GM12873 (cell line): ENCODE results near the gene GFY.
A peak's percentile ranks its signal among the peaks of the same experiment; 100 is the strongest.

ENCODE experiments used
- TF ChIP-seq, protein P1 (sequence below): IDR thresholded peaks from 2 replicates; pipeline ENCODE4 v1.5.1; 2012; ENCODE audit warnings: low read depth, mild to moderate bottlenecking, moderate library complexity, low read length, control low read depth; ENCODE audit not compliant: insufficient read depth; ENCODE audit errors: missing control alignments

GFY gene

DNA sequence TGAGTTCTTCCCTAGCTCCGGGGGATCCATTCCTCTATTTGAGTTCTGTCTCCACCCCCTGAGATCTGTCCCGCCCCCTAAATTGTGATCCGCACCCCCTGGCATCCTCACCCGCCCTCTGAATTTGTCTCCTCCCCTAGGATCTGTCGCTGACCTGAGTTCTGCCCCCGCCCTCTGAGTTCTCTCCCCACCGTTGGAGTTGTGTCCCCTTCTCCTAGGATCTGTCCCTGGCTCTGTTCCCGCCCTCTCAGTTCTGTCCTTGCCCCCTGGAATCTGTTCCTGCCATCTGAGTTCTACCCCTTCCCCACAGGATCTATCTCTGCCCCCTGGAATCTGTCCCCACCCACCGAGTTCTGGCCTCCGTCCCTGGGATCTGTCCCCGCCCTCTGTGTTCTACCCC lies 17.2 kb downstream of the GFY start:
- TF ChIP-seq, protein P1, sequence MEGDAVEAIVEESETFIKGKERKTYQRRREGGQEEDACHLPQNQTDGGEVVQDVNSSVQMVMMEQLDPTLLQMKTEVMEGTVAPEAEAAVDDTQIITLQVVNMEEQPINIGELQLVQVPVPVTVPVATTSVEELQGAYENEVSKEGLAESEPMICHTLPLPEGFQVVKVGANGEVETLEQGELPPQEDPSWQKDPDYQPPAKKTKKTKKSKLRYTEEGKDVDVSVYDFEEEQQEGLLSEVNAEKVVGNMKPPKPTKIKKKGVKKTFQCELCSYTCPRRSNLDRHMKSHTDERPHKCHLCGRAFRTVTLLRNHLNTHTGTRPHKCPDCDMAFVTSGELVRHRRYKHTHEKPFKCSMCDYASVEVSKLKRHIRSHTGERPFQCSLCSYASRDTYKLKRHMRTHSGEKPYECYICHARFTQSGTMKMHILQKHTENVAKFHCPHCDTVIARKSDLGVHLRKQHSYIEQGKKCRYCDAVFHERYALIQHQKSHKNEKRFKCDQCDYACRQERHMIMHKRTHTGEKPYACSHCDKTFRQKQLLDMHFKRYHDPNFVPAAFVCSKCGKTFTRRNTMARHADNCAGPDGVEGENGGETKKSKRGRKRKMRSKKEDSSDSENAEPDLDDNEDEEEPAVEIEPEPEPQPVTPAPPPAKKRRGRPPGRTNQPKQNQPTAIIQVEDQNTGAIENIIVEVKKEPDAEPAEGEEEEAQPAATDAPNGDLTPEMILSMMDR = no peak

- TF ChIP-seq, protein P1 = no peak
These were observed 17.7 kb downstream of the GFY start for GRCh38 chr19:49442771-49443365.

DNA sequence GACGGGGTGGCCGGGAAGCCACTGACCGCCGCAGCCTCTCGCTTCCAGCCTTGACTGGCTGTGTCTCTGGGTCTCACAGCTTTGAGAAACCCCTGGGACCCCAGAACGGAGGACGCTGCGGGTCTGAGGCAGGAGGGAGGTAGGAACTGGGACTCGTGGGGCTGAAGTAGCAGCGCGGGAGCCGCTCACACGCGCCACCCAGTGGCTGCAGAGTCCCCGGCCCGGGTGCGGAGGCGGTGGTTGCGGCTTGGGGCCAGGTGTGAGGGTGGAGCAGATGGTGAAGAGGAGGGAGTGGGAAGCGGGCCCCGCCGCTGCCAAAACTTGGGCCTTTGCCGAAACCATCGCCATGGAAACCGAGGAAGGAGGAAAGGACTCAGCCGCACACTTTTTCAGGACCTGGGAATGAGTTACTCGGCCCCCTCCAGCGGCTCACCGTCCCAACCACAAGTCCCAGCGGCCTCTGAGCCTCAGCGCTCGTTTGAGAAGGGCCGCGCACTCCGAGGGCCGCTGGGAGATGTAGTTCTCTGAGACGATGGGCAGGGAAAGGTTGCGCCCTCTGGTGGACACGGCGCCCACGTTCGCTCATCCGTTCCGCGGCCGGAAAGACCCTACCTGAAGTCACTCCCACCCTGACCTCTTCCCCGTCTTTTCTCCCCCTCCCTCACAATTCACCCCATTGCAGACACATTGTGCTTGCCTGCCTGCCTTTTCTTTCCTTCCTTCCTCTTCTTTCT lies 18.3 kb downstream of the GFY start:
- TF ChIP-seq, protein P1 = peak; percentile 87

DNA sequence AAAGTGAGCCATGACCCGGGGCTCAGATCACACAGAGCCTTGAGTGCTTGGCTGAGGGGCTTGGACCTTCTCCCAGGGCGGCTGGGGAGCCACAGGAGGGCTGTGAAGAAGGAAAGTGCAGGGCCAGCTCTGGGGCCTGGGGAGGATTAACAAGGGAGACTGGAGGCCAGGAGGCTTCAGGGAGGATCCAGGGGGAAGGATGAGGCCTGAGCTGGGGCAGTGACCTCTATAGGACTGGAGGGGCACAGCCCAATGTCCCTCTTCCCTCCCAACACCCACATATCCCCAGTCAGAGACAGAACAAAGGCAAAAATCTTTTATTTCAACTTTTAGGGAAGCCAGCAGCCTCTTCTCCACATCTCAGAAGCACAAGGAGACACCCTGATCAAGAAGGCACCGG lies 20.8 kb downstream of the GFY start:
- TF ChIP-seq, protein P1 = no peak

DNA sequence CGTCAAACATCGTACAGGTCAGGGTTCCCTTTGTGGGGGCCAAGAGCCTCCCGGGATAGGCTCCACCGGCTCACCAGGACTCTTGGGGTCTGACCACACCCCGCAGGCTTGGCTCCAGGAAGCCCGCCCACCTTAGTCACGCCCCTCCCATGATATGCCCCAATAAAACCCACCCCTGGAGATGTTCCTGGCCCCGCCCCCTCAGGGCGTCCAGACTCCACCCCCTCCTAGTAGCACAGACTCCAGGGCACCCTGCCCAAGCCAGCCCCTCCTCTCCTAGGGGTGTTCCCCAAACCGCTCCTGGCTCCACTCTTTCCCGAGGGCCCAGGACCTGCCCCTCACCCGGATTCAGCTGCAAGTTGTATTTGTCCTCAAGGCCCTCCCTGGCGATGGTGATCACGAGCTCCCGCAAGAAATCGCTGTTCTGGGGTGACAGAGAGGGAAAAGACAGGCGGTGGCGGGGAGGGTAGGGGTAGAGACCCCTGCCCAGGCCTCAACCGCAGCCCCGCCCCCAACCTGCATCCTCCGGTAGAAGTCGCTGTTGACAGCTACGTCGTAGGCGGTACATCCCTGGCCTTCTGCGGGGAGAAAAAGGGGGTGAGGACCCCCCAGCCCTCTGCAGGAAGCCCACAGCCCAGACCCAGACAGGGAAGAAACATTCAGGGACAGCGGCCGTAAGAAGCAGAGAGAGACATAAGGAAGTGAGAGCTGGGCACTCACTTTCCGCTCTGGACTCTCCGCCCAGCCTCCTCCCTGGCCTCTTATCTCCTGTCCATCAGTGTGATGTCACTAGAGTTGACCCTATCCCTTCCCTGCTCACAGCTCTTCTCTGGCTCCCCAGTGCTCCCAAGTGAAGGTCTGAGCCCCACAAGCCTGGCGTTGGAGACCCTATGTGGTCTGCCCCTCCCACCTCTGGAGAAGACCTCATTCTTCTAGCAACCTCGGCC lies 22.6 kb downstream of the GFY start:
- TF ChIP-seq, protein P1 = no peak

- TF ChIP-seq, protein P1 = no peak
These were observed 23.2 kb downstream of the GFY start for GRCh38 chr19:49448432-49448786.

DNA sequence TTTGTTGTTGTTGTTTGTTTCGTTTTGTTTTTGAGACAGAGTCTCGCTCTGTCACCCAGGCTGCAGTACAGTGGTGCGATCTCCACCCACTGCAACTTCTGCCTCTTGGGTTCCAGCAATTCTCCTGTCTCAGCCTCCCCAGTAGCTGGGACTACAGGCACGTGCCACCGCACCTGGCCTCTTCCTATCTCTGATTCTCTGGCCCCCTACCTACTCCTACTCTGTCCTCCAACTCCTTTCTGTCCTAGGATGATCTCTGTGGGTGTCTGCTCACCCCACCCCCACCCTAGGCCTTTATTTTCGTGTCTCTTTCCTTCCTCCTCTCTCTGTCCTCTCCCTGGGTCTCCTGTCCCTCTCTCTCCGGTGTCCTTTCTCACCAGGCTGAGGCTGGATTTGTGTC lies 25.2 kb downstream of the GFY start:
- TF ChIP-seq, protein P1 = no peak
